Measurements from ENCODE around the gene NAA60.

GRCh38 chr16:3459401-3460090, 16.1 kb downstream of the NAA60 start:
- no peak for TF ChIP-seq CTCF (IDR thresholded peaks at IDR 0.05)
- TF ChIP-seq POLR2A (IDR thresholded peaks at IDR 0.05), result no peak

Measured in Peyer's patch (tissue), 4 donors.